ENCODE results near the gene OR2T33.

- TF ChIP-seq CTCF (IDR thresholded peaks at IDR 0.05) (no peak), EZH2 (IDR thresholded peaks at IDR 0.05) (no peak)
These were observed 38.3 kb downstream of the OR2T33 start for GRCh38 chr1:248239478-248239877.

Measured in neural progenitor cell (in vitro differentiated cells).